Testis (tissue), 2 donors: ENCODE measurements around the gene PCBP3.

Source experiments
- POLR2A ChIP-seq: fragments of 450-650 bp; IDR thresholded peaks from one replicate; pipeline ENCODE4 v1.6.1; 2017; ENCODE audit warnings: antibody characterized with exemption, mild to moderate bottlenecking, moderate library complexity
- TF ChIP-seq, protein P1 (sequence below), 3 experiments: fragments of 450-650 bp in 2 of 3; fragments of 200-600 bp in 1 of 3; sonication (generic) in 1 of 3; IDR thresholded peaks; one replicate each; pipeline ENCODE4 v1.5.1; 2016 to 2019; ENCODE audit warnings: antibody characterized with exemption in 3 of 3, mild to moderate bottlenecking in 2 of 3, moderate library complexity in 1 of 3

DNA sequence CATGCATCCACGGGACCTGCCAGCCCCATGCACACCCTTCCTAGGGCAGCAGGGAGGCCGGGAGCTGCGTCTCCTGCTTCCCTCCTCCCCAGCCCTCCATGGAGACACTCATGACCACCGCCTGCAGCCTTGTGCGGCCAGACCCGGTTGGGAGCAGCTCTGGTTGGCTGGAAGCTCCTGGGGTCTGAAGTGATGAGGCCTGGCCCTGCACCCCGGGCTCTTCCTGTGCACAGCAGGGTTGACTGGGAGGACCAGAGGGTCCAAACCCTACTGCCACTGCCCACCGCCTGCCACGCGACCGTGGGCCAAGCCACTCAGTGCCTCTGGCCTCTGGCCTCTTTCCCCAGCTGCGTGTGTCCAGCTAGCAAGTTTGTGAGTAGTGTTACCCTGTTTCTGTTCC, 226.9 kb downstream of the PCBP3 start:
- TF ChIP-seq, protein P1, sequence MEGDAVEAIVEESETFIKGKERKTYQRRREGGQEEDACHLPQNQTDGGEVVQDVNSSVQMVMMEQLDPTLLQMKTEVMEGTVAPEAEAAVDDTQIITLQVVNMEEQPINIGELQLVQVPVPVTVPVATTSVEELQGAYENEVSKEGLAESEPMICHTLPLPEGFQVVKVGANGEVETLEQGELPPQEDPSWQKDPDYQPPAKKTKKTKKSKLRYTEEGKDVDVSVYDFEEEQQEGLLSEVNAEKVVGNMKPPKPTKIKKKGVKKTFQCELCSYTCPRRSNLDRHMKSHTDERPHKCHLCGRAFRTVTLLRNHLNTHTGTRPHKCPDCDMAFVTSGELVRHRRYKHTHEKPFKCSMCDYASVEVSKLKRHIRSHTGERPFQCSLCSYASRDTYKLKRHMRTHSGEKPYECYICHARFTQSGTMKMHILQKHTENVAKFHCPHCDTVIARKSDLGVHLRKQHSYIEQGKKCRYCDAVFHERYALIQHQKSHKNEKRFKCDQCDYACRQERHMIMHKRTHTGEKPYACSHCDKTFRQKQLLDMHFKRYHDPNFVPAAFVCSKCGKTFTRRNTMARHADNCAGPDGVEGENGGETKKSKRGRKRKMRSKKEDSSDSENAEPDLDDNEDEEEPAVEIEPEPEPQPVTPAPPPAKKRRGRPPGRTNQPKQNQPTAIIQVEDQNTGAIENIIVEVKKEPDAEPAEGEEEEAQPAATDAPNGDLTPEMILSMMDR (IDR thresholded peaks at IDR 0.05): no peak
- TF ChIP-seq POLR2A: no peak
